Activated T-helper 2 cell treated with anti-CD3 and anti-CD28 coated beads, Interferon-gamma antibody, Interleukin-2, Interleukin-4, amounts not matched to agents 10 μg/mL and 5 μg/mL and 100 μg/mL, durations not matched to agents 14 hours and 24 hours and 36 hours (primary cell): ENCODE data around the gene MTUS2. TPM values are rescaled to one million over a fixed set of nuclear protein-coding genes. Genes with fewer than 3 reads are reported as not detected.

Experiments
- DNase-seq: peaks from one replicate; pipeline ENCODE4 v3.0.0; 2021; ENCODE audit warnings: low spot score
- H3K27ac Mint-ChIP-seq: one replicate; pipeline ENCODE4 v1.8.0; 2021; ENCODE audit warnings: mixed read lengths
- H3K27me3 Mint-ChIP-seq: one replicate; pipeline ENCODE4 v1.8.0; 2021; ENCODE audit warnings: low read depth, mixed read lengths
- H3K36me3 Mint-ChIP-seq: one replicate; pipeline ENCODE4 v1.8.0; 2021; ENCODE audit warnings: low read depth, mixed read lengths
- H3K4me1 Mint-ChIP-seq: one replicate; pipeline ENCODE4 v1.8.0; 2021; ENCODE audit warnings: low read depth, mixed read lengths
- H3K4me3 Mint-ChIP-seq: one replicate; pipeline ENCODE4 v1.8.0; 2021; ENCODE audit warnings: low read depth, mild to moderate bottlenecking, moderate library complexity, mixed read lengths
- H3K9me3 Mint-ChIP-seq: one replicate; pipeline ENCODE4 v1.8.0; 2021; ENCODE audit warnings: mixed read lengths
- intact Hi-C: fragments of 100-400 bp; cut with micrococcal nuclease; formaldehyde crosslinking; loops from one replicate; pipeline ENCODE4 v1.15.1; 2023
- total RNA-seq: library from RNA; stranded (reverse); gene quantifications from 2 replicates; pipeline ENCODE4 v1.2.3, GENCODE V29; 2022

Gene MTUS2
- total RNA-seq, 1 donor from 2014 or later: not detected

DNA sequence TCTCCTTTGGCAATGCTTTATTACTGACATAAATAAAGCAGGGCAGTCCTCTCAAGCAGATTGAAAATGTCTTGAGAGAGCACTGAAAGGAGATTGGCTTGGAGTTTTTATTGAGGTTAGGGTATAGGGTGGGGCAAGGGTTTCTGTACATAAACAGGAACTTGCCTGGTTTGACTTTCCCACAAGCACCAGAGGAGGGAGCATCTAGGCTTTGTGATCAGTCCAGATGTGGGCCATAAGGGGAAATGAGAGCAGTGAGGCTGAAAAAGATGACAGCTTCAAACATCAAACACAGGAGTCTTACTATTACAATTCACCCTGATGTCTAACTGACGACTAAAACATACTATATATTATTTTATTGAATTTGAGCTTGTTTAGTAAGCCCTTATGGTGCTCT lies 260.9 kb downstream of the MTUS2 start:
- Mint-ChIP-seq H3K36me3 (no peaks in the 10 kb centered on the region), H3K27ac (no peak overlapping the region), H3K4me3 (no peak overlapping the region), H3K4me1 (peaks cover 1% of the 10 kb centered on the region), H3K9me3 (peaks cover 6% of the 10 kb centered on the region), H3K27me3 (no peaks in the 10 kb centered on the region)
- no peak for DNase-seq
- intact Hi-C loops: no loop called here

DNA sequence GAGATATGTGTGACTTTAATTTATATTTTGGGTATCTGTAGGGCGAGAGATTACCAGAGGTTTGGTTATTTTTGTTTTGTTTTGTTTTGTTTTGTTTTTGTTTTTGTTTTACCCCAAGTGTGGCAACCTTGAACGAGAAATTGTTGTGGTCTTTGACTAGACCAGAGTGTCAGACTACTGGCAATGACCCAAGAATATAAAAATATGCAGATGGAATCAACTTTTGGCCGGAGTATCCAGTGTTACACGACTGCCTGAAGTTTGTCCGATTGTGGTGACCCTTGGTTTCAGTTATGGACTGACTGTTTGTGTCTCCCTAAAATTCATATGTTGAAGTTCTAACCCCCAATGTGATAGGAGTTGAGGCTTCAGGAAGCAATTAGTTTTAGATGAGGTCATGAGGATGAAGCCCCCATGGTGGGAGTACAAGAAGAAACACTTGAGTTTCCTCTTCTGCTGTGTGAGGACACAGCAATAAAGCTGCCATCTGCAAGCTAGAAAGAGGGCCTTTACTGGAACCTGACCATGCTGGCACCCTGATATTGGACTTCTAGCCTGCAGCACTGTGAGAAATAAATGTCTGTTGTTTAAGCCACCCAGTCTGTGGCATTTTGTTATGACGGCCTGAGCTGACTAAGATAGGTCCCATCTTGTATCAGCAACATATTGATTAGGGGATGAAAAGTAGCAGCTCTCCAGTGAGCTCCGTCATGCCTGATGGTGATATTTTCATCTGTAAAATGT lies 261.7 kb downstream of the MTUS2 start:
- DNase-seq: no peak
- peaks cover 11% of the 10 kb centered on the region for H3K9me3 Mint-ChIP-seq
- H3K36me3 Mint-ChIP-seq: no peaks in the 10 kb centered on the region
- H3K4me1 Mint-ChIP-seq: peaks cover 1% of the 10 kb centered on the region
- H3K4me3 Mint-ChIP-seq: no peak overlapping the region
- no peaks in the 10 kb centered on the region for H3K27me3 Mint-ChIP-seq
- intact Hi-C loops: no loop called here
- no peak overlapping the region for H3K27ac Mint-ChIP-seq

DNA sequence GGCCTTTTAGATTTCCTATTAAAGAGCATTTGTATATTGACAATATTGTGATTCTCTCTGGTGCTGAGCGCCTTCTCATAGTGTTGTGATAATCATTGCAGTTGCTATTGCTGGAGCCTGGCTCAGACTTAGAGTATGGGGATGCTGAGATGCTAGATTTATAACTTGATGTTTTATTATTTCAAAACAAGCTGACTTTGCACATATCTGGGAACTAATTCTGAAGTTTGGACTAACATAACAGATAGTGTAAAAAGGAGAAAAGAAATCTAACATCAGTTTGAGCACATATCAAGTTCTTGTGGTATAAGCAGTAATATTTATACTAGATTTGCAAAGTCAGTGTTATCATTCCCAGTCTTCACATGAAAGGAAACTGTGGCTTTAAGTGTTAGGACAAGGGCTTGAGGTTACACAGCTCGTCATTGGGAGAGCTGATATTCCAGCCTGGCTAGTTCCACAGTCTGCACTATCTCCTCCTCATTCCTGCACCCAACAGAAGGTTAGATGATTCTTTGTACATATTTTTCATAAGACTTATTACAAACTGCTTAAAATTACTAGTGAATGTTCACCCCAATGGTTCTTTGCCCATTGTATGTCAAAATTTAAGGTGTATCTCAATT lies 279.8 kb downstream of the MTUS2 start:
- intact Hi-C loops: no loop called here
- Mint-ChIP-seq H3K27ac (no peak overlapping the region), H3K27me3 (no peaks in the 10 kb centered on the region), H3K36me3 (no peaks in the 10 kb centered on the region), H3K9me3 (no peaks in the 10 kb centered on the region), H3K4me3 (no peak overlapping the region), H3K4me1 (no peaks in the 10 kb centered on the region)
- no peak for DNase-seq

DNA sequence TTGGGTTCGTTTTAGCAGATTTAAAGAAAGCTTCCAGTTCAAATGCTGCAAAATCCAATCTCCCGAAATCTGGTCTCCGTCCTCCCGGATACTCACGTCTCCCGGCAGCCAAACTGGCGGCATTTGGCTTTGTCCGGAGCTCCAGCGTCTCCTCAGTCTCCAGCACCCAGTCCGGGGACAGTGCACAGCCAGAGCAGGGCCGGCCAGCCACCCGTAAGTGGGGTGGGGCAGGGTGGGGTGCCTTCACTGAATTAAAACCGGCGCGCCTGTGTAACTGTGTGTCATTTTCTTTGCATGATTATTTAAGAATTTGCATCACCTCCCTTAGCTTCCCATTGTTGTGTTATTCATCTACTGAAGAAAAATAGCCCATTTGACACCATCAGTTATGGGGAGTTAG lies 280.6 kb downstream of the MTUS2 start:
- no peak for DNase-seq
- Mint-ChIP-seq H3K4me3 (no peak overlapping the region), H3K9me3 (no peaks in the 10 kb centered on the region), H3K27ac (no peak overlapping the region), H3K27me3 (no peaks in the 10 kb centered on the region), H3K4me1 (no peaks in the 10 kb centered on the region), H3K36me3 (no peaks in the 10 kb centered on the region)
- intact Hi-C loops: no loop called here

DNA sequence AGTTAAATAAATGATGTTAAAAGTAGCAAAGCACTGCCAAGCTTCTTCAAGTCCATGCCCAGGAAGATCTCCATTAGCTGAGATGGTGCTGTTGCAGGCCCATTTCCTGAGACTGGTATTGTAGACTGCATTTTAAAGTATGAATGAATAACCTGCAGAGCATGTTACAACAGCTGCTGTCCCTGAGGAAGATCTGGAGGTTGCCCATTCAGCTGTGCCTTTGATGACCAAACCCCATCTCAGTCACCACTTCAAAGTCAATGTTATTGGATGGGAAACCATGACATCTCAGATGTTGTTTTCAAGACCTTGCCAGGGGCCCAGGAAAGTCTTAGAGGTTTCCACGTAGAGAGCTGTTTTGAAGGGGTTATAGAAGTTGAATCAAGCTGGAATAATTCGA lies 281.3 kb downstream of the MTUS2 start:
- no peak for DNase-seq
- no peaks in the 10 kb centered on the region for H3K4me1 Mint-ChIP-seq
- H3K9me3 Mint-ChIP-seq: no peaks in the 10 kb centered on the region
- H3K27ac Mint-ChIP-seq: no peak overlapping the region
- no peak overlapping the region for H3K4me3 Mint-ChIP-seq
- H3K27me3 Mint-ChIP-seq: no peaks in the 10 kb centered on the region
- intact Hi-C loops: no loop called here
- no peaks in the 10 kb centered on the region for H3K36me3 Mint-ChIP-seq

DNA sequence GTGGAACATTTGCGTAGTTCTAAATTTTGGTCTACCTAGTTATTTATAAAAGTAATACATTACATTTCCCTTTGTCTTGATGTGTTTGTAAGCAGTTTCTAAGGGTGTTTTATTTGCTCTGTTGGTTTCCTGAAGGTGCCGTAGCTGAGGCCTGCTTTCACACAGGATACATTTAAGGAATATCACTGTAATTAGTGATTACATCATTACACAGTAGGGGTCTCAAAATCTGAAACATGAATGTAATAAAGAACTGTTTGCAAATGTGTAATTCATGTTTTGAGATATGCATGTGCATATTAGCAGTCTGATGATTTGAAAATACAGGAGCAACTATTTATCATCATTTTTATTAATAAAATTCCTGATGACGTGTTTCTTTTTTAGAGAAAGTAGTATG lies 281.8 kb downstream of the MTUS2 start:
- no peaks in the 10 kb centered on the region for H3K36me3 Mint-ChIP-seq
- no peak for DNase-seq

DNA sequence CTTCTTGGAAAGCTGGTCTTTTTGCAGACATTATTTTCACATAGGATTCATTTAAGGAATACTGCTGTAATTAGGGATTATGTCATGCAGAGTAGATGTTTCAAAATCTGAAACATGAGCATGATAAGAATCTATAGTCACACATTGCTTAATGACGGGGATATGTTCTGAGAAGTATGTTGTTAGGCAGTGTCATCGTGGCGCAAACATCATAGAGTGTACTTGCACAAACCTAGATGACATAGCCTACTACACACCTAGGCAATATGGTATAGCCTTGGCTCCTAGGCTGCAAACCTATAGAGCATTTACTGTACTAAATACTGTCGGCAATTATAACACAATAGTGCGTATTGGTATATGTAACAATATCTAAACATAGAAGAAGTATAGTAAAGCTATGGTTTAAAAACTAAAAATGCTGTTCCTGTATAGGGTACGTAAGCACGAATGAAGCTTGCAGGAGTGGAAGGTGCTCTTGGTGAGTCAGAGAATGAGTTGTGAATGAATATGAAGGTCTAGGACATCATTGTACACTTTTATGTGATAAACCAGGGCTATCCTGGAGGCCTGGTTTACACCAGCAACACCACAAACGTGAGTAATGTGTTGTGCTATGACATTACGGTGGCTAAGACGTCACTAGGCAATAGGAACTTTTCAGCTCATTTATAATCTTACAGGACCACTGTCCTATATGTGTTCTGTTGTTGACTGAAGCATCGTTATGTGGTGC lies 283.1 kb downstream of the MTUS2 start:
- Mint-ChIP-seq H3K27me3 (no peaks in the 10 kb centered on the region), H3K4me1 (no peaks in the 10 kb centered on the region), H3K27ac (no peak overlapping the region), H3K36me3 (no peaks in the 10 kb centered on the region), H3K4me3 (no peak overlapping the region), H3K9me3 (no peaks in the 10 kb centered on the region)
- DNase-seq: no peak
- intact Hi-C loops: no loop called here

More for the DNA sequence above, 281.8 kb downstream of the MTUS2 start:
- Mint-ChIP-seq H3K4me3 (no peak overlapping the region), H3K27me3 (no peaks in the 10 kb centered on the region), H3K9me3 (no peaks in the 10 kb centered on the region), H3K27ac (no peak overlapping the region), H3K4me1 (no peaks in the 10 kb centered on the region)
- intact Hi-C loops: no loop called here

DNA sequence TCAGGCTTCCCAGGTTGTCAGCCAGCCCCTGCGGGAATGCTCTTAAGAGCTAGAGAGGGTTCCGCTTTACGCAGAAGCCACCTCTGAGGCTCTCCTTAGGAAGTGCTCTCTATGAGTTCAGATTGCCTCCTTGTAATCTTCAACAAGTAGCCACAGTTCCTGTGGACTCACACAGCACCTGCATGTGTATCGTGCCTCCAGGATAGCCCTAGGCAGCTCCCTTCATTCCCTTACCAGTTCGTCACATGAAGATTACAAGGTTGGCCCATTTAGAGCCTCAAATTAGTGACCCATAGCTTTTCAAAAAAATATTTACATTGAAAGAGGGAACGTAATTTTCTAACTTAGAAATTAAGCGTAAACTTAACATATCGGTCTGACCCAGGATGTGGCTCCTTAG lies 284.3 kb downstream of the MTUS2 start:
- H3K36me3 Mint-ChIP-seq: no peaks in the 10 kb centered on the region
- DNase-seq: no peak
- no peaks in the 10 kb centered on the region for H3K9me3 Mint-ChIP-seq
- intact Hi-C loops: no loop called here
- no peaks in the 10 kb centered on the region for H3K27me3 Mint-ChIP-seq
- H3K4me3 Mint-ChIP-seq: no peak overlapping the region
- no peak overlapping the region for H3K27ac Mint-ChIP-seq
- H3K4me1 Mint-ChIP-seq: no peaks in the 10 kb centered on the region

DNA sequence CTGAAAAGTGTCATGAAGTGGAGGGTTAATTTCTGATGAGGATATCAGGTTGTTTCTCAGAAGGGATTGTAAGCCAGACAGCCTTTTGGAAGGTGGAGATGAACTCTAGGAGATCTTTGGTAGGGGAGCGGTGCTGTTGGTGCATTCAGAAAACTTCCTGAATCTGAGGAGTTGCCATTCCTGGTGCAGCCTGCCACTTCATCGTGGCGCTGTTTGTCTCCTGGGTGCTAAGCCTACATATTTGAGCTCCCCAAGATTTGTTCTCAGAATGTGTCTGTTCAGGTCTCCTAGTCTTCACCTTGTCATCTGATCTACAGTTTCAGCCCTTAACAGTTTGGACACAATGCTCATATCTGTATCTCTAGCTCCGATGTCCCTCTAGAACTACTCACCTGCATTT lies 285.6 kb downstream of the MTUS2 start:
- no peaks in the 10 kb centered on the region for H3K27me3 Mint-ChIP-seq
- H3K4me1 Mint-ChIP-seq: no peaks in the 10 kb centered on the region
- H3K9me3 Mint-ChIP-seq: no peaks in the 10 kb centered on the region
- H3K27ac Mint-ChIP-seq: no peak overlapping the region
- DNase-seq: no peak
- intact Hi-C loops: no loop called here
- H3K4me3 Mint-ChIP-seq: no peak overlapping the region
- no peaks in the 10 kb centered on the region for H3K36me3 Mint-ChIP-seq

DNA sequence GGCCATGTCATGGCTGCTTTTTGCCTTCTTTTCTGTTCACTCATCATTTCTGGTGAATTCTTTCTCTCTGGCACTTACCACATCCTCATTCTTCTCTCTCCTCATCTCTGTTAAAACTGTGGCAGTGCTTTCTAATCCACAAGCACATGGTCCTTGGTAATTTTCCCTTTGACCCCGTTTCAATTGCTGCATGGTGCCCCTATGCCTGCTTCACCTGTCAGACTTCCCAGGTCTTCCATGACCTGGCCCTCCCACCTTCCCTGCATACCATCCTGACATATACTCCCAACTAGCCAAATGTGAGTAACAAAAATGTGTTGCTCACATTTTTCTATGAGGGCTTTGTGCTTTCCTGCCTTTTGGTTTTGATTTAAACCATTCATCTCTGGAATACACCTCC lies 286.5 kb downstream of the MTUS2 start:
- intact Hi-C loops: no loop called here
- Mint-ChIP-seq H3K36me3 (no peaks in the 10 kb centered on the region), H3K27ac (no peak overlapping the region), H3K9me3 (no peaks in the 10 kb centered on the region), H3K4me3 (no peak overlapping the region), H3K4me1 (no peaks in the 10 kb centered on the region), H3K27me3 (no peaks in the 10 kb centered on the region)
- no peak for DNase-seq

DNA sequence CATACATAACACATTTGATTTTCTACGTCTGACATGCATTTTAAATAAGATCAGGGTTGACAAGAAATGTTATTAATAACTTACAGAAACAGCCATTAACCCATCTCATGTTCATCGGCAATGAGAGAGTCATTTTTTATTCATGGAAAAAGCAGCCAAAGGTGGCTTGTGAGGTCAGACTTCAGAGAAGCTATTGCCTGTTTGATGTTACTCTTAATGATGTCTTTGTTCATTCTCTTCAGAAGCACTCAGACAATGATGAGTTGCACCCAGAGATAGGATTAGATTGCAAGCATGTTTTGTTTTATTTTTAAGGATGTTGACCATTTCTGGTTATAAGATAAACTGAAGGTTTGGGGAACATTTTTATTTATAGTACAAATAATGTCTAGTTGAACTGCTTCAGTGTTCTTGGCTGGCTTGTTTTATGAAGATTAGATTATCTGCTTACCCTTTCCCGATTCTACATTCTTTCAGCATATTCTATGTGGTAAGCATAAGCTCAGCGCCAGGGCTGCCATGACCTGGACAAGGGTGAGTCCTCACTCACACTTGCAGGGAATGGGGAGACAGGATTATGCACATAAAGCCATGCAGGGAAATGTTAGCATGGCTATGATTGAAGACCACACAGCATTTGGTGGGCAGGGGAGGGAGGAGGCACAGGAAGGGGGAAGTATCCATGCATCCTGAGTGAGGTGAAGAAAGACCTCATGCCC lies 288.1 kb downstream of the MTUS2 start:
- Mint-ChIP-seq H3K4me1 (no peaks in the 10 kb centered on the region), H3K4me3 (no peak overlapping the region)
- intact Hi-C loops: no loop called here

DNA sequence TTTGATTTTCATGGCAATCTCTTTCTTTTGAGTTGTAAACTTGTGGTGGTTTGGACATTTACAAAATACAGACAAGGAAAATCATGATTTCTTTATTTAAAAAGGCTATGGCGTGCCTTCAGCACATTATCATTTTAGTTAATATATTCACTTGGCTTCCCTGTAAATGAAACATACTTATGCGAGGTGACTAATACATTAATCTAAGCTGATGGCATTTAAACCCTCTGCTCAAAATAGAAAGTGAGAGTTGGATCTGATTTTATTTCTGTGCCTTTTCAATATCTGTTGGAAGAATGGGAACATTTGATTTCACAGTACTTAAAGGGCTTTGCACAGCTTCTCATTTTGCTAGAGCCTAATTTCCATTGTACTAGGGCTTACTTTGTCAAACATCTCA lies 289.8 kb downstream of the MTUS2 start:
- no peak for DNase-seq
- intact Hi-C loops: no loop called here
- Mint-ChIP-seq H3K4me3 (no peak overlapping the region), H3K9me3 (no peaks in the 10 kb centered on the region), H3K36me3 (no peaks in the 10 kb centered on the region), H3K4me1 (no peaks in the 10 kb centered on the region), H3K27ac (no peak overlapping the region), H3K27me3 (no peaks in the 10 kb centered on the region)

More for the DNA sequence above, 288.1 kb downstream of the MTUS2 start:
- H3K27me3 Mint-ChIP-seq: no peaks in the 10 kb centered on the region
- H3K36me3 Mint-ChIP-seq: no peaks in the 10 kb centered on the region
- no peak for DNase-seq
- no peak overlapping the region for H3K27ac Mint-ChIP-seq
- H3K9me3 Mint-ChIP-seq: no peaks in the 10 kb centered on the region

DNA sequence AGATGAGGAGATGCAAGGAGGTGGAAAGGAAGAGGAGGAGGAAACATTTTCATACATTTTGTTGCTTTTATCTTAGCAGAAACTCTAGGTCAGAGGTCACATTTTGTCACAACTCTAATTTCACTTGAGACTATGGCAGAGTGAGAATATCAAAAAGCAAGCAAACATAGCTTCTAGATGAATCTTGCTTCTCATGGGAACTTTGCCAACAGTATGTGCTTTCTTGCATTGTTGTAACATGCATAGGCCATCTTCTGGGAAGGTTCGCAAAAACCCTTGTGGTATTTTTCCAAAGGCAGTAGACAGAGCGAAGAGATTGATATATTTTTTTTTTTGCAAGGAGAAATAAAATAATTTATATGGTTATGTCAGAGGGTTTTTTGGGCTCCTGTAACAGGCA lies 291.3 kb downstream of the MTUS2 start:
- Mint-ChIP-seq H3K36me3 (no peaks in the 10 kb centered on the region), H3K9me3 (no peaks in the 10 kb centered on the region), H3K4me3 (no peak overlapping the region), H3K27ac (no peak overlapping the region), H3K4me1 (no peaks in the 10 kb centered on the region), H3K27me3 (no peaks in the 10 kb centered on the region)
- no peak for DNase-seq
- intact Hi-C loops: no loop called here
